ENCODE data around the gene INTS14.

Gene INTS14

GRCh38 chr15:65610871-65611718 is at the start of gene INTS14:
INTS14 (minus strand) TSS chr15:65611131; CDS start chr15:65607380, 3,751 bp downstream.
- DNase-seq (ENCODE audit: low read depth in 3 of 3), result peak; percentile 86 to 94 (median 90)

GRCh38 chr15:65659502-65660052 is 48.6 kb upstream of the INTS14 start:
- no peak for DNase-seq (ENCODE audit: low read depth in 3 of 3)

GRCh38 chr15:65655457-65655856 is 44.5 kb upstream of the INTS14 start:
- no peak for DNase-seq (ENCODE audit: low read depth in 3 of 3)

GRCh38 chr15:65655026-65655425 is 44.1 kb upstream of the INTS14 start:
- no peak for DNase-seq (ENCODE audit: low read depth in 3 of 3)

- no peak for DNase-seq (ENCODE audit: low read depth in 3 of 3)
These were observed 43.0 kb upstream of the INTS14 start for GRCh38 chr15:65653801-65654521.

- DNase-seq (ENCODE audit: low read depth in 3 of 3), result no peak
These were observed 42.4 kb upstream of the INTS14 start for GRCh38 chr15:65653341-65653740.

GRCh38 chr15:65651831-65652749 is 41.2 kb upstream of the INTS14 start:
- DNase-seq (ENCODE audit: low read depth in 3 of 3), result no peak

- no peak for DNase-seq (ENCODE audit: low read depth in 3 of 3)
These were observed 40.1 kb upstream of the INTS14 start for GRCh38 chr15:65651042-65651322.

GRCh38 chr15:65650312-65651041 is 39.5 kb upstream of the INTS14 start:
- no peak for DNase-seq (ENCODE audit: low read depth in 3 of 3)

GRCh38 chr15:65646486-65646885 is 35.6 kb upstream of the INTS14 start:
- DNase-seq (ENCODE audit: low read depth in 3 of 3), result no peak

GRCh38 chr15:65645392-65645791 is 34.5 kb upstream of the INTS14 start:
- DNase-seq (ENCODE audit: low read depth in 3 of 3), result no peak

GRCh38 chr15:65644282-65644681 is 33.4 kb upstream of the INTS14 start:
- DNase-seq (ENCODE audit: low read depth in 3 of 3), result no peak

- DNase-seq (ENCODE audit: low read depth in 3 of 3), result no peak
These were observed 31.7 kb upstream of the INTS14 start for GRCh38 chr15:65642594-65642993.

- DNase-seq (ENCODE audit: low read depth in 3 of 3), result no peak
These were observed 31.0 kb upstream of the INTS14 start for GRCh38 chr15:65641768-65642475.

GRCh38 chr15:65639509-65639908 is 28.6 kb upstream of the INTS14 start:
- DNase-seq (ENCODE audit: low read depth in 3 of 3), result no peak

GRCh38 chr15:65638681-65639089 is 27.8 kb upstream of the INTS14 start:
- DNase-seq (ENCODE audit: low read depth in 3 of 3), result peak in 1 of 3 experiments; percentile 7

GRCh38 chr15:65638109-65638508 is 27.2 kb upstream of the INTS14 start:
- no peak for DNase-seq (ENCODE audit: low read depth in 3 of 3)

- no peak for DNase-seq (ENCODE audit: low read depth in 3 of 3)
These were observed 23.4 kb upstream of the INTS14 start for GRCh38 chr15:65634356-65634755.

- no peak for DNase-seq (ENCODE audit: low read depth in 3 of 3)
These were observed 22.8 kb upstream of the INTS14 start for GRCh38 chr15:65633752-65634151.

- no peak for DNase-seq (ENCODE audit: low read depth in 3 of 3)
These were observed 21.9 kb upstream of the INTS14 start for GRCh38 chr15:65632780-65633375.
